ENCODE data around the gene TRIM62. TPM values are rescaled to one million over a fixed set of nuclear protein-coding genes. Genes with fewer than 3 reads are reported as not detected.
A peak's percentile ranks its signal among the peaks of the same experiment; 100 is the strongest.

The TRIM62 gene
- total RNA-seq, 1 donor: 12.3 TPM

- no peaks in the 10 kb centered on the region for H3K27me3 ChIP-seq (ENCODE audit: insufficient read depth, low read length)
- H4K20me1 ChIP-seq (ENCODE audit: insufficient read depth, low read length): no peaks in the 10 kb centered on the region
These were observed 24.7 kb downstream of the TRIM62 start for GRCh38 chr1:33157131-33157530.

GRCh38 chr1:33155877-33156538, 25.8 kb downstream of the TRIM62 start:
- Histone ChIP-seq H3K9me3 (ENCODE audit: low read depth, low read length) (no peaks in the 10 kb centered on the region), H2AFZ (ENCODE audit: low read length) (no peak overlapping the region), H3K36me3 (ENCODE audit: insufficient read depth, low read length) (peaks cover 33% of the 10 kb centered on the region), H4K20me1 (ENCODE audit: insufficient read depth, low read length) (no peaks in the 10 kb centered on the region), H3K27me3 (ENCODE audit: insufficient read depth, low read length) (no peaks in the 10 kb centered on the region), H3K79me2 (ENCODE audit: insufficient read depth, low read length) (no peaks in the 10 kb centered on the region), H3K4me3 (ENCODE audit: insufficient read depth, low read length) (no peak overlapping the region), H3K27ac (ENCODE audit: low read depth, low read length) (no peak overlapping the region), H3K4me1 (ENCODE audit: insufficient read depth, low read length) (peaks cover 12% of the 10 kb centered on the region), H3K4me2 (ENCODE audit: insufficient read depth, low read length) (no peak overlapping the region)
- peak; percentile 32 for DNase-seq (ENCODE audit: insufficient read length, low spot score, missing footprints)
- TF ChIP-seq CTCF (IDR thresholded peaks at IDR 0.05; ENCODE audit: extremely low read depth, low read depth, low read length): no peak

More at GRCh38 chr1:33157131-33157530, 24.7 kb downstream of the TRIM62 start:
- Histone ChIP-seq H3K36me3 (ENCODE audit: insufficient read depth, low read length) (peaks cover 28% of the 10 kb centered on the region), H3K4me1 (ENCODE audit: insufficient read depth, low read length) (peaks cover 12% of the 10 kb centered on the region), H3K4me3 (ENCODE audit: insufficient read depth, low read length) (no peak overlapping the region), H3K4me2 (ENCODE audit: insufficient read depth, low read length) (no peak overlapping the region), H3K79me2 (ENCODE audit: insufficient read depth, low read length) (no peaks in the 10 kb centered on the region), H3K27ac (ENCODE audit: low read depth, low read length) (no peak overlapping the region), H2AFZ (ENCODE audit: low read length) (no peak overlapping the region), H3K9me3 (ENCODE audit: low read depth, low read length) (no peaks in the 10 kb centered on the region)
- TF ChIP-seq CTCF (IDR thresholded peaks at IDR 0.05; ENCODE audit: extremely low read depth, low read depth, low read length): no peak
- DNase-seq (ENCODE audit: insufficient read length, low spot score, missing footprints): no peak

GRCh38 chr1:33153650-33154049, 28.2 kb downstream of the TRIM62 start:
- H2AFZ ChIP-seq (ENCODE audit: low read length): no peak overlapping the region
- H4K20me1 ChIP-seq (ENCODE audit: insufficient read depth, low read length): no peaks in the 10 kb centered on the region
- TF ChIP-seq CTCF (IDR thresholded peaks at IDR 0.05; ENCODE audit: extremely low read depth, low read depth, low read length): no peak
- H3K4me3 ChIP-seq (ENCODE audit: insufficient read depth, low read length): no peak overlapping the region
- H3K79me2 ChIP-seq (ENCODE audit: insufficient read depth, low read length): no peaks in the 10 kb centered on the region
- peak; percentile 78 for DNase-seq (ENCODE audit: insufficient read length, low spot score, missing footprints)
- H3K36me3 ChIP-seq (ENCODE audit: insufficient read depth, low read length): peaks cover 28% of the 10 kb centered on the region
- H3K27me3 ChIP-seq (ENCODE audit: insufficient read depth, low read length): no peaks in the 10 kb centered on the region
- H3K4me1 ChIP-seq (ENCODE audit: insufficient read depth, low read length): peaks cover 12% of the 10 kb centered on the region
- no peak overlapping the region for H3K27ac ChIP-seq (ENCODE audit: low read depth, low read length)
- no peaks in the 10 kb centered on the region for H3K9me3 ChIP-seq (ENCODE audit: low read depth, low read length)
- no peak overlapping the region for H3K4me2 ChIP-seq (ENCODE audit: insufficient read depth, low read length)

- H3K36me3 ChIP-seq (ENCODE audit: insufficient read depth, low read length): peaks cover 24% of the 10 kb centered on the region
- H2AFZ ChIP-seq (ENCODE audit: low read length): no peak overlapping the region
- TF ChIP-seq CTCF (IDR thresholded peaks at IDR 0.05; ENCODE audit: extremely low read depth, low read depth, low read length): no peak
- H3K4me3 ChIP-seq (ENCODE audit: insufficient read depth, low read length): no peak overlapping the region
- H3K79me2 ChIP-seq (ENCODE audit: insufficient read depth, low read length): no peaks in the 10 kb centered on the region
- H3K27ac ChIP-seq (ENCODE audit: low read depth, low read length): no peak overlapping the region
- no peaks in the 10 kb centered on the region for H3K27me3 ChIP-seq (ENCODE audit: insufficient read depth, low read length)
- H3K4me1 ChIP-seq (ENCODE audit: insufficient read depth, low read length): peaks cover 12% of the 10 kb centered on the region
- H3K9me3 ChIP-seq (ENCODE audit: low read depth, low read length): no peaks in the 10 kb centered on the region
- H4K20me1 ChIP-seq (ENCODE audit: insufficient read depth, low read length): no peaks in the 10 kb centered on the region
- no peak overlapping the region for H3K4me2 ChIP-seq (ENCODE audit: insufficient read depth, low read length)
- DNase-seq (ENCODE audit: insufficient read length, low spot score, missing footprints): peak; percentile 94
These were observed 29.0 kb downstream of the TRIM62 start for GRCh38 chr1:33152685-33153432.

Measured in osteoblast (primary cell).